LNCAP (cell line): ENCODE results near the gene RAB7A.

Experiments
- CTCF ChIP-seq: fragments of 450-650 bp; IDR thresholded peaks from 2 replicates; pipeline ENCODE4 v1.5.1; 2017; ENCODE audit warnings: mild to moderate bottlenecking

The RAB7A gene

GRCh38 chr3:128805772-128806171 lies 79.8 kb downstream of the RAB7A start:
- TF ChIP-seq CTCF = no peak

- TF ChIP-seq CTCF = no peak
Observed at GRCh38 chr3:128806588-128806987, 80.6 kb downstream of the RAB7A start.

- no peak for TF ChIP-seq CTCF
Observed at GRCh38 chr3:128807186-128807830, 81.3 kb downstream of the RAB7A start.

- no peak for TF ChIP-seq CTCF
Observed at GRCh38 chr3:128808672-128809071, 82.7 kb downstream of the RAB7A start.

- no peak for TF ChIP-seq CTCF
Observed at GRCh38 chr3:128813097-128813496, 87.1 kb downstream of the RAB7A start.

- no peak for TF ChIP-seq CTCF
Observed at GRCh38 chr3:128814060-128814459, 88.1 kb downstream of the RAB7A start.

GRCh38 chr3:128814519-128815317 lies 88.7 kb downstream of the RAB7A start:
- no peak for TF ChIP-seq CTCF
